ENCODE data around the gene PRKAR1A.
A peak's percentile ranks its signal among the peaks of the same experiment; 100 is the strongest.

PRKAR1A gene

GRCh38 chr17:68519911-68520310 lies 7.7 kb downstream of the PRKAR1A start:
- no CpG with 5 or more reads among the region's 1 CpG for WGBS
- H2BK15ac ChIP-seq (ENCODE audit: low read depth, poor library complexity, severe bottlenecking), result no peak overlapping the region
- H3K18ac ChIP-seq (ENCODE audit: low read depth in 1 of 2, low read length in 2 of 2), result no peak overlapping the region
- H2AFZ ChIP-seq (ENCODE audit: low read depth, low read length), result no peak overlapping the region
- peaks cover 17% of the 10 kb centered on the region for H3K79me1 ChIP-seq (replicated peaks; ENCODE audit: low read length, poor library complexity, severe bottlenecking)
- peaks cover 24 to 95% of the 10 kb centered on the region in 2 experiments for H3K36me3 ChIP-seq (ENCODE audit: control insufficient read depth in 1 of 2, insufficient read depth in 2 of 2, low read depth in 1 of 2, low read length in 2 of 2)
- no peak overlapping the region for H2BK120ac ChIP-seq (ENCODE audit: low read depth, low read length)
- no peak overlapping the region for H3K4me2 ChIP-seq (ENCODE audit: low read length, poor library complexity, severe bottlenecking)
- H3K9ac ChIP-seq (ENCODE audit: low read length), result no peak overlapping the region
- peaks cover 4% of the 10 kb centered on the region for H3K4me1 ChIP-seq (ENCODE audit: control insufficient read depth, insufficient read depth, low read depth, low read length)
- no peak overlapping the region for H3K23ac ChIP-seq (ENCODE audit: low read length in 2 of 2)
- no peak overlapping the region for H3K4me3 ChIP-seq (ENCODE audit: insufficient read depth in 1 of 2, low read depth in 1 of 2, low read length in 2 of 2)
- no peak overlapping the region for H2BK5ac ChIP-seq (ENCODE audit: low read depth, low read length, poor library complexity, severe bottlenecking)
- H3K27ac ChIP-seq (ENCODE audit: low read length, poor library complexity, severe bottlenecking), result no peak overlapping the region
- DNase-seq, result no peak
- no peak overlapping the region for H2BK12ac ChIP-seq (ENCODE audit: low read length in 2 of 2)
- no peak overlapping the region for H3K4ac ChIP-seq (ENCODE audit: low read depth in 1 of 2, low read length in 2 of 2)
- H4K8ac ChIP-seq (ENCODE audit: low read length), result peak overlapping the region; percentile 69
- peak overlapping the region in 1 of 2 experiments; percentile 86 for H3K14ac ChIP-seq (ENCODE audit: low read length in 2 of 2)
- H3K9me3 ChIP-seq (ENCODE audit: control insufficient read depth, low read length), result no peaks in the 10 kb centered on the region
- no peak overlapping the region for H4K91ac ChIP-seq (ENCODE audit: low read length)
- no peak overlapping the region for H2AK5ac ChIP-seq (ENCODE audit: low read length, severe bottlenecking)
- no peaks in the 10 kb centered on the region for H3K27me3 ChIP-seq (ENCODE audit: control insufficient read depth in 1 of 2, insufficient read depth in 1 of 2, low read length in 2 of 2)

- Histone ChIP-seq H2BK5ac (ENCODE audit: low read depth, low read length, poor library complexity, severe bottlenecking) (no peak overlapping the region), H3K9me3 (ENCODE audit: control insufficient read depth, low read length) (no peaks in the 10 kb centered on the region), H3K36me3 (ENCODE audit: control insufficient read depth in 1 of 2, insufficient read depth in 2 of 2, low read depth in 1 of 2, low read length in 2 of 2) (peaks cover 25 to 96% of the 10 kb centered on the region in 2 experiments), H3K9ac (ENCODE audit: low read length) (no peak overlapping the region), H3K18ac (ENCODE audit: low read depth in 1 of 2, low read length in 2 of 2) (no peak overlapping the region), H4K91ac (ENCODE audit: low read length) (no peak overlapping the region), H3K4ac (ENCODE audit: low read depth in 1 of 2, low read length in 2 of 2) (no peak overlapping the region), H3K4me2 (ENCODE audit: low read length, poor library complexity, severe bottlenecking) (no peak overlapping the region), H2AK5ac (ENCODE audit: low read length, severe bottlenecking) (no peak overlapping the region), H4K8ac (ENCODE audit: low read length) (no peak overlapping the region), H3K23ac (ENCODE audit: low read length in 2 of 2) (no peak overlapping the region), H2AFZ (ENCODE audit: low read depth, low read length) (no peak overlapping the region), H3K14ac (ENCODE audit: low read length in 2 of 2) (no peak overlapping the region), H2BK120ac (ENCODE audit: low read depth, low read length) (no peak overlapping the region), H3K27me3 (ENCODE audit: control insufficient read depth in 1 of 2, insufficient read depth in 1 of 2, low read length in 2 of 2) (no peaks in the 10 kb centered on the region), H3K4me3 (ENCODE audit: insufficient read depth in 1 of 2, low read depth in 1 of 2, low read length in 2 of 2) (no peak overlapping the region), H3K4me1 (ENCODE audit: control insufficient read depth, insufficient read depth, low read depth, low read length) (peaks cover 2% of the 10 kb centered on the region), H2BK15ac (ENCODE audit: low read depth, poor library complexity, severe bottlenecking) (no peak overlapping the region), H3K27ac (ENCODE audit: low read length, poor library complexity, severe bottlenecking) (no peak overlapping the region), H2BK12ac (ENCODE audit: low read length in 2 of 2) (no peak overlapping the region), H3K79me1 (replicated peaks; ENCODE audit: low read length, poor library complexity, severe bottlenecking) (peaks cover 24% of the 10 kb centered on the region)
- DNase-seq, result no peak
Measured at GRCh38 chr17:68522266-68522665, 10.0 kb downstream of the PRKAR1A start.

- no CpG with 5 or more reads among the region's 3 CpGs for WGBS
Measured at GRCh38 chr17:68526548-68526947, 14.3 kb downstream of the PRKAR1A start.

GRCh38 chr17:68527314-68527713 lies 15.1 kb downstream of the PRKAR1A start:
- H3K27me3 ChIP-seq (ENCODE audit: control insufficient read depth in 1 of 2, insufficient read depth in 1 of 2, low read length in 2 of 2), result no peaks in the 10 kb centered on the region
- peaks cover 28% of the 10 kb centered on the region for H3K79me1 ChIP-seq (replicated peaks; ENCODE audit: low read length, poor library complexity, severe bottlenecking)
- no peak for DNase-seq
- H2BK5ac ChIP-seq (ENCODE audit: low read depth, low read length, poor library complexity, severe bottlenecking), result no peak overlapping the region
- H3K4ac ChIP-seq (ENCODE audit: low read depth in 1 of 2, low read length in 2 of 2), result no peak overlapping the region
- no peak overlapping the region for H3K18ac ChIP-seq (ENCODE audit: low read depth in 1 of 2, low read length in 2 of 2)
- H3K4me1 ChIP-seq (ENCODE audit: control insufficient read depth, insufficient read depth, low read depth, low read length), result no peaks in the 10 kb centered on the region
- H3K4me3 ChIP-seq (ENCODE audit: insufficient read depth in 1 of 2, low read depth in 1 of 2, low read length in 2 of 2), result no peak overlapping the region
- H2BK12ac ChIP-seq (ENCODE audit: low read length in 2 of 2), result no peak overlapping the region
- no peak overlapping the region for H2AK5ac ChIP-seq (ENCODE audit: low read length, severe bottlenecking)
- H2BK120ac ChIP-seq (ENCODE audit: low read depth, low read length), result no peak overlapping the region
- no peak overlapping the region for H2BK15ac ChIP-seq (ENCODE audit: low read depth, poor library complexity, severe bottlenecking)
- H3K27ac ChIP-seq (ENCODE audit: low read length, poor library complexity, severe bottlenecking), result no peak overlapping the region
- H4K91ac ChIP-seq (ENCODE audit: low read length), result no peak overlapping the region
- H3K9me3 ChIP-seq (ENCODE audit: control insufficient read depth, low read length), result no peaks in the 10 kb centered on the region
- H3K4me2 ChIP-seq (ENCODE audit: low read length, poor library complexity, severe bottlenecking), result no peak overlapping the region
- H2AFZ ChIP-seq (ENCODE audit: low read depth, low read length), result no peak overlapping the region
- H3K23ac ChIP-seq (ENCODE audit: low read length in 2 of 2), result no peak overlapping the region
- WGBS, result 90% methylated on average over 2 of the region's 4 CpGs
- no peak overlapping the region for H3K14ac ChIP-seq (ENCODE audit: low read length in 2 of 2)
- H4K8ac ChIP-seq (ENCODE audit: low read length), result no peak overlapping the region
- no peak overlapping the region for H3K9ac ChIP-seq (ENCODE audit: low read length)
- H3K36me3 ChIP-seq (ENCODE audit: control insufficient read depth in 1 of 2, insufficient read depth in 2 of 2, low read depth in 1 of 2, low read length in 2 of 2), result peaks cover 12 to 100% of the 10 kb centered on the region in 2 experiments

More at GRCh38 chr17:68526548-68526947, 14.3 kb downstream of the PRKAR1A start:
- DNase-seq, result no peak
- Histone ChIP-seq H2BK15ac (ENCODE audit: low read depth, poor library complexity, severe bottlenecking) (no peak overlapping the region), H3K23ac (ENCODE audit: low read length in 2 of 2) (no peak overlapping the region), H4K91ac (ENCODE audit: low read length) (no peak overlapping the region), H2BK5ac (ENCODE audit: low read depth, low read length, poor library complexity, severe bottlenecking) (no peak overlapping the region), H3K36me3 (ENCODE audit: control insufficient read depth in 1 of 2, insufficient read depth in 2 of 2, low read depth in 1 of 2, low read length in 2 of 2) (peaks cover 12 to 99% of the 10 kb centered on the region in 2 experiments), H4K8ac (ENCODE audit: low read length) (no peak overlapping the region), H3K9ac (ENCODE audit: low read length) (no peak overlapping the region), H3K14ac (ENCODE audit: low read length in 2 of 2) (no peak overlapping the region), H2BK120ac (ENCODE audit: low read depth, low read length) (no peak overlapping the region), H2BK12ac (ENCODE audit: low read length in 2 of 2) (no peak overlapping the region), H3K18ac (ENCODE audit: low read depth in 1 of 2, low read length in 2 of 2) (no peak overlapping the region), H3K4me2 (ENCODE audit: low read length, poor library complexity, severe bottlenecking) (no peak overlapping the region), H3K9me3 (ENCODE audit: control insufficient read depth, low read length) (no peaks in the 10 kb centered on the region), H3K79me1 (replicated peaks; ENCODE audit: low read length, poor library complexity, severe bottlenecking) (peaks cover 30% of the 10 kb centered on the region), H3K4me3 (ENCODE audit: insufficient read depth in 1 of 2, low read depth in 1 of 2, low read length in 2 of 2) (no peak overlapping the region), H3K27me3 (ENCODE audit: control insufficient read depth in 1 of 2, insufficient read depth in 1 of 2, low read length in 2 of 2) (no peaks in the 10 kb centered on the region), H2AK5ac (ENCODE audit: low read length, severe bottlenecking) (no peak overlapping the region), H3K27ac (ENCODE audit: low read length, poor library complexity, severe bottlenecking) (no peak overlapping the region), H2AFZ (ENCODE audit: low read depth, low read length) (no peak overlapping the region), H3K4me1 (ENCODE audit: control insufficient read depth, insufficient read depth, low read depth, low read length) (no peaks in the 10 kb centered on the region), H3K4ac (ENCODE audit: low read depth in 1 of 2, low read length in 2 of 2) (no peak overlapping the region)

Data from mesenchymal stem cell (in vitro differentiated cells and primary cell).